VCaP (cell line): ENCODE data around the gene ZIC5.

ENCODE experiments used
- H3K27ac ChIP-seq: fragments of 450-650 bp; 2 replicates; pipeline ENCODE4 v1.5.1; 2017
- TF ChIP-seq, protein P1 (sequence below): fragments of 450-650 bp; conservative IDR thresholded peaks from 2 replicates; pipeline ENCODE4 v1.5.1; 2017; ENCODE audit warnings: mild to moderate bottlenecking, moderate library complexity

ZIC5 gene

DNA sequence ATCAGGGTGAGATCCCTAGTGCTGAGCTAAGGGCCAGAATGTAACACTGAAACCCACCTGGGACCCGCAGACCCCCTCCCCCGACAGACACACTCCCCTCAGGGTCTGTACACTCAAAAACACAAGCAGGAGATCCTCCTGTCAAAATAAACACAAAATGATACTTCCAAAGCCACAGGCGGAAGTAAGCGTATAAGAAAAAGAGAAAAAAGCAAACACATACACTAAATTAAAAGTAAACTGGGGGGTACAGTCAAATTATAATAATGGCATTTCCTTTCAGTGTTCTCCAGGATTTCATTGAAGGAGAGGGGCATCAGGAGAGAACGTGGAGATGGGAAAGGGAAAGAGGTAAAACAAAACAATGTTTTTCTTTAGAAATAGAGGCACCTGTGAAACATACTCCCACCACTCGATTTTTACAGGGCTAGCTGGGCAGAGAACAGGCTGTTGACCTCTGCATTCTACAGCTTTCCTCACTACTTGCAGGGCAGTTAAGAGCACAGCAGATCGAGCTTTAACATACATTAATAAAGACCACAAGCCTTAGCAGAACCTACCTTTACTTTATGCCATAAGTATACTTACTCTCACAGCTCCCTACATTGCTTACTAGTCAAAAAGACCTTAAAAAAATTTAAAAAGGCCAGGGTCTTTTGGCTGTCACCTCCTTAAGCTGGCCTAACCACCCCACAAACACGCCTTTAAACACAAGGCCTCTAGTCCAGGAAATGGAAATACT, 5.3 kb downstream of the ZIC5 start:
- no peak overlapping the region for H3K27ac ChIP-seq
- TF ChIP-seq, protein P1, sequence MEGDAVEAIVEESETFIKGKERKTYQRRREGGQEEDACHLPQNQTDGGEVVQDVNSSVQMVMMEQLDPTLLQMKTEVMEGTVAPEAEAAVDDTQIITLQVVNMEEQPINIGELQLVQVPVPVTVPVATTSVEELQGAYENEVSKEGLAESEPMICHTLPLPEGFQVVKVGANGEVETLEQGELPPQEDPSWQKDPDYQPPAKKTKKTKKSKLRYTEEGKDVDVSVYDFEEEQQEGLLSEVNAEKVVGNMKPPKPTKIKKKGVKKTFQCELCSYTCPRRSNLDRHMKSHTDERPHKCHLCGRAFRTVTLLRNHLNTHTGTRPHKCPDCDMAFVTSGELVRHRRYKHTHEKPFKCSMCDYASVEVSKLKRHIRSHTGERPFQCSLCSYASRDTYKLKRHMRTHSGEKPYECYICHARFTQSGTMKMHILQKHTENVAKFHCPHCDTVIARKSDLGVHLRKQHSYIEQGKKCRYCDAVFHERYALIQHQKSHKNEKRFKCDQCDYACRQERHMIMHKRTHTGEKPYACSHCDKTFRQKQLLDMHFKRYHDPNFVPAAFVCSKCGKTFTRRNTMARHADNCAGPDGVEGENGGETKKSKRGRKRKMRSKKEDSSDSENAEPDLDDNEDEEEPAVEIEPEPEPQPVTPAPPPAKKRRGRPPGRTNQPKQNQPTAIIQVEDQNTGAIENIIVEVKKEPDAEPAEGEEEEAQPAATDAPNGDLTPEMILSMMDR = no peak

DNA sequence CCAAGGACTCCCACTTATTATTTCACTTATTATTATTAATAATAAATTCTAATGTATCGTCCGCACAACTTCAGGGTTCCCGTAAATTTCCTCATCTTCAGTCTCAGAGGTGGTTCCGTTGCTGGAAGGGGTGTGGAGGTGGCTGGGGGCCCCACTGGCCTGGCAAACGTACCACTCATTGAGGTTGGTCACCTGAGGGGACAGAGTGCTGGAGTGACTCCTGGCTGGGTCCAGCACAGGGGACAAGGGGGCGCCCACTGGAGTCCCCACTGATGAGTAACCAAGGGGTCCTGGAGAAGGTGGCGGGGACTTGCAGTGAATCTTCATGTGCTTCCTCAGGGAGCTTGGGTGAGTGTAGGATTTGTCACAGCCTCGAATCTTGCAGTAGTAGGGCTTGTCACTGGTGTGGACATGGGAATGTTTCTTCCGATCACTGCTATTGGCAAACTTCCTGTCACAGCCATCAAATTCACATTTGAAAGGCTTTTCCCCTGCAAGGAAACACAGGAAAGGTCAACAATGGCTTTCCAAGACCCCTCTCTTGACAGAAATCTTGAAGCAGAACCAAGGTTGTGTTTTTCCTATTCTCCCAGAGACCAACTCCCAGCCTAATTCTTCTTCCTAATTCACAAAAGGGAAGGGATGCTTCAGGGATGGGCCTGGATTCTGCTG, 6.1 kb downstream of the ZIC5 start:
- TF ChIP-seq, protein P1 = no peak
- H3K27ac ChIP-seq = no peak overlapping the region

DNA sequence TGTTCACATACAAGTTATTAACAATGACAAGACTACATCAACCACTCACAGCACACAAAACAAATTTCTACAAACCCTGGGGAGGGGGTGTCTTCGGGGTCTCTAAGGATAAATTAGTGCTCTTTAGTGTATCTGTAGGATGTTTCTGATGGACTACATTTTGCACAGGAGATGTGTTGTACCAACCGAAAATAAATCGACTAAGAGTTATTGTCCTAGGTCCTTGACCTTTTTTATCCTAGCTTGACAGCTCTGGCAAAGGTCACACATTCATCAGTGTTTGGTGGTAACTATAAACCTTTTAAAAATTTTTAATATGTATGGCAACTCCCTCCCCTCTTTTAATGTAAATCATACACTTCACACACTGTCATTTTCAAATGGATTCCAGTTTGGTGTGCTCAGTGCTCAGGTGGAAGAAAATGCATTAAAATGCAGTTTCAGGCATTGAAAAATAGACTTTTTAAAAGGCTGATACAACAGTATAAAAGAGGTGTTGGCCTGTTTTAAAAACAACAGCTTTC, 7.7 kb downstream of the ZIC5 start:
- TF ChIP-seq, protein P1 = no peak

DNA sequence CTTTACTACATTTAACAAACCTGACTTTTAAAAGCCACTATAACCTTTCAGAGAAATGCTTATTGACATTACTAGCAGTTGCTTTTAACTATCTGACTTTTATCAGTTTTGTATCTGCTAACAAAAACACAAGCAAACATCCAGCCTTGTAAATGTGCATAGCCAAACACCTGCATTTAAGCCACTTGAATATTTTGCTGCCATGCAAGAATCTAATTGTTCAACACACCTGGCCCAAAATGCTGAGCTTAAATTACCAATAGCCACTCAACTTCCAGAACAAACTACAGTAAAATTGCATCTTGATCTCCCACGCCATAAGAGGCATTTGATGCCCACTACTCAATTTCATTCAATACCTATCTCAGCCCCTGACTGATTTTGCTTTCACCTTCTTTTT, 9.3 kb downstream of the ZIC5 start:
- TF ChIP-seq, protein P1 = no peak
- peak overlapping the region; percentile 27; the same call in 1 of the 2 replicates for H3K27ac ChIP-seq

More for the DNA sequence above, 7.7 kb downstream of the ZIC5 start:
- no peak overlapping the region for H3K27ac ChIP-seq

DNA sequence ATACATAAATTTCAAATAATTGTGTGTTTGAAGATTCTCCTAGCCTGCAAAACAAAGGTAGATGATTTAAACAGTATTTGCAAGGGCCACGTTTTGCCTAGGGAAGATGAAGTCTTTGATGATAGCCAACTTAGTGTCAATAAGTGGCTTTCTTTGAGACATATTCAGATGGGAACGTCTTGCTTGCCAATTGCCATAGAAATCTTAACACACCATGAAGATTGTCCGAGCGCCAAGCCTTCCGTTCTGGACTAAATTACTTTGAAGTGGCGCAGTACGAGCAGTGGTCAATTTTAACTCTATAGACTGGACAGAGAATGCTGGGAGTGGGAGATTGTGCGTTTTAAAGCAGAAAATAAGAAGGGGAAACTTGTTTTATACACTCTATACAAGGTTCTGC, 9.9 kb downstream of the ZIC5 start:
- H3K27ac ChIP-seq = peak overlapping the region; percentile 27; the same call in 1 of the 2 replicates
- TF ChIP-seq, protein P1 = no peak

DNA sequence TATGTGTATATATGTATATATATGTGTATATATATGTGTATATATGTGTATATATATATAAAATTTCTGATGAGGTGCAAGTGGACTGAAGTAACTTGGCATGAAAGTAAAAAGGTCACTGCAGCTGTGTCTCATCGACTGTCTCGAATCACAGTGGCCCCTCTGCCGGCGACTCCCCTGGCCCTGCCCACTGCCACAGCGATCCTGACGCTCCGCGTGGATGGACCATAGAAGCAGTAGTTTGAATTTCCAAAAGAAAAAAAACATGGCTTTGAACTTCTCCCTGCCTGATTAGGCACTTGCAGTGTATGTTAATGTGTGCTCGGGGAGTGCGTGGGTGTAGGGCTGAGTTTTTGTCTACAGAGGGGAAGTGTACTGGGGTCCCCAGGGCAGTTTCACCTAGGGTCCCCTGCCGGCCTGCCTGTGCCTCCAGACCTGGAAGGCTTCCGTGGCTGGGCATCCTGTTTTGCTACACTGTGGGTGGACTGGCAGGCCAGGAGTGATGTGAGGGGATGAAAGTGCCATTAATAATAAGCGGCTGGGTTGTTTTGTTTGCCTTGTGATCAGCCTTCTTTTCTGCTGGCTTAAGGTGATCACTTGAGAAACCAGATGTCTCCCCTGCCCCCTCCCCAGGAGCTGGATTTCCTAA, 10.8 kb downstream of the ZIC5 start:
- TF ChIP-seq, protein P1 = no peak
- no peak overlapping the region for H3K27ac ChIP-seq

DNA sequence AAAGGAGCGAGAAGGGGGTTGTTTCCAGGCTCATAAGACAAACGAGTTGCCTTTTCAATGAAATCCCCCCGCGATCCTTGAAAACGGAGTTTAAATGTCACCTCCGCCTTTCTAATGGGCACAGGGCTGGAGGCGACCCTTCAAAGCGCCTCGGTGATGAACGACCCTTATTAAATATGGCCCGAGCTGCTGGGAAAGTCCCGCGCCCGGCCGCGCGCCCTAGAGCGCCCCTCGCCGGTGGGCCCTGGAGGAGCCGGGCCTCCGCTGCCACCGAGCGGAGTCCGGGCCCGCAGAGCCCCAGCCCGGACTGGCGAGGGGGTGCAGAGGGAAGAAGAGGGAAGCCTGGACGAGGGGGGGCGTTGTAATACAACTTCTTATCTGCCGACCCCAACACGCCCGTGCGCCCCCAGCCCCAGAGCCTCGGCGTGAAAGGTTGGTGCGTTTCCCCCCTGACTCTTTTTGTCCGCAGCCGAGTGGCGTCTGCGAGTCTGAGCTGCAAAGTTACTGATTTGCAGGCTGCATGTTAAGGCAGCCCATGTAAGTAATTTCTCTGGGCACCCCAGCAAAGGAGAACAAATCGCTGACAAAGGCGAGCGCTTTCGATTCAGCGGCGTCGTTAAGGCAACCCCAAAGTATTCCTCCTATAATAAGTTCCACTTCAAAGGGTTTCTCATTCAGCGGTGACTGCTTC, 11.9 kb downstream of the ZIC5 start:
- no peak overlapping the region for H3K27ac ChIP-seq
- TF ChIP-seq, protein P1 = no peak
